PC-3 (cell line): ENCODE results near the gene VPS8.

Source experiments
- EZH2 ChIP-seq: fragments of 300-600 bp; sonication (generic); IDR thresholded peaks from one replicate; pipeline ENCODE4 v1.6.1; 2017; ENCODE audit warnings: antibody characterized with exemption, mild to moderate bottlenecking, low read length; ENCODE audit not compliant: unreplicated experiment
- TF ChIP-seq, protein P1 (sequence below): fragments of 300-600 bp; sonication (generic); conservative IDR thresholded peaks from 2 replicates; pipeline ENCODE4 v1.5.1; 2017; ENCODE audit warnings: antibody characterized with exemption, low read depth, mild to moderate bottlenecking, low read length

DNA sequence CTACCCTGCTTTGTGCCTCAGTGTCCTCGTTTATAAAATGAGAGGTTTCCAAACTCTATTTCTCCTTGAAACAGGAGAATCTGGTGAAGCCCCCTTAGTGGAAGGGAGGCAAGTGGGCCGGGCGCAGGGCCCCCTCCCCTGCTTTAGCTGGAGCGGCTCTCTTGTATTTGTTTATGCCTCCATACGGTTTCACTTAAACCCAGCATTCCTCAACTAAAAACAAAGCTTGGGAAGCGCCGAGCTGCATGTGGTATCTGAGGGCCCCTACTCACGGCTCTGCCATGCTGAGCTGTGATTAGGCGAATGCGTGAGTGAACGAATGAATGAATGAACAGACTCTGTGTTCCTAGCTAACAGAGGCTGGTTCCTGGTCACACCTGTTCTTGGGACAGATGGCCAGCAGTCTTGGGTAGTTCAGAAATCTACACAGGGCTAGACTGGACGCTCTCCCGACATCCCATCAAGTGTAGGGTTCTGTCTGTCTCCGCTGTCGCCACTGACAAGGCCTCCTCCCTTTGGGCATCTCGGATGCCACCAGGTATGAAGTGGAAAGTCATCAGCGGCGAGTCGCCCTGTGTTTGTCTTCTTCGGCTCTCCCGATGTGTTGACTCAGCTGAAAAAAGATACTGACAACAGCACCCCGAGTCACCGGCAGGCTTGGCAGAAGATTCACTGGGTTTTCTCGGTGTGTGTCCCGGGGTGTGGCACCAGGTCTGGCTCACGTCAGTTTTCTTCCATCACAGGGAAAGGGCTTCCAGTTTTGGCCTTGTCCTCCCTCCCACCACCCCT, 42.4 kb upstream of the VPS8 start:
- TF ChIP-seq, protein P1, sequence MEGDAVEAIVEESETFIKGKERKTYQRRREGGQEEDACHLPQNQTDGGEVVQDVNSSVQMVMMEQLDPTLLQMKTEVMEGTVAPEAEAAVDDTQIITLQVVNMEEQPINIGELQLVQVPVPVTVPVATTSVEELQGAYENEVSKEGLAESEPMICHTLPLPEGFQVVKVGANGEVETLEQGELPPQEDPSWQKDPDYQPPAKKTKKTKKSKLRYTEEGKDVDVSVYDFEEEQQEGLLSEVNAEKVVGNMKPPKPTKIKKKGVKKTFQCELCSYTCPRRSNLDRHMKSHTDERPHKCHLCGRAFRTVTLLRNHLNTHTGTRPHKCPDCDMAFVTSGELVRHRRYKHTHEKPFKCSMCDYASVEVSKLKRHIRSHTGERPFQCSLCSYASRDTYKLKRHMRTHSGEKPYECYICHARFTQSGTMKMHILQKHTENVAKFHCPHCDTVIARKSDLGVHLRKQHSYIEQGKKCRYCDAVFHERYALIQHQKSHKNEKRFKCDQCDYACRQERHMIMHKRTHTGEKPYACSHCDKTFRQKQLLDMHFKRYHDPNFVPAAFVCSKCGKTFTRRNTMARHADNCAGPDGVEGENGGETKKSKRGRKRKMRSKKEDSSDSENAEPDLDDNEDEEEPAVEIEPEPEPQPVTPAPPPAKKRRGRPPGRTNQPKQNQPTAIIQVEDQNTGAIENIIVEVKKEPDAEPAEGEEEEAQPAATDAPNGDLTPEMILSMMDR = no peak
- no peak for TF ChIP-seq EZH2
